H1 (cell line): ENCODE data around the gene OCIAD1. TPM values are rescaled to one million over a fixed set of nuclear protein-coding genes. Genes with fewer than 3 reads are reported as not detected.
A peak's percentile ranks its signal among the peaks of the same experiment; 100 is the strongest.

Source experiments
- CTCF ChIA-PET: fragments of 300-600 bp; sonication (Branson Sonifier 250); formaldehyde crosslinking; loops from one replicate; lab custom pipeline; 2021; ENCODE audit not compliant: partially characterized antibody; lab: Charles Lee
- POLR2A ChIA-PET: fragments of 300-600 bp; sonication (Branson Sonifier 250); formaldehyde crosslinking; loops from one replicate; lab custom pipeline; 2021; ENCODE audit warnings: inconsistent platforms; ENCODE audit not compliant: partially characterized antibody; lab: Charles Lee
- DNase-seq, 2 experiments: peaks; one replicate each; pipeline versions ENCODE4 v3.0.0 to v3.0.0-alpha.2; 2010 to 2022; ENCODE audit warnings: low spot score in 2 of 2, low read depth in 1 of 2, mixed read lengths in 1 of 2
- FAIRE-seq: peaks from 2 replicates; lab custom pipeline; 2011; peaks lifted over from hg19 to GRCh38; lab: Jason Lieb, UNC
- H2AFZ ChIP-seq: 2 replicates; pipeline ENCODE4 v1.8.1; 2012; ENCODE audit warnings: low read length, inconsistent platforms
- H2AK5ac ChIP-seq: 2 replicates; pipeline ENCODE4 v1.6.1; 2013; ENCODE audit warnings: low read depth, low read length
- H2BK120ac ChIP-seq: replicated peaks from 2 replicates; pipeline ENCODE3; 2013; ENCODE audit warnings: low read depth, low read length, inconsistent platforms
- H2BK12ac ChIP-seq: 2 replicates; pipeline ENCODE4 v1.6.1; 2013; ENCODE audit warnings: low read depth, low read length
- H2BK15ac ChIP-seq: 2 replicates; pipeline ENCODE4 v1.6.1; 2013; ENCODE audit warnings: low read length
- H2BK20ac ChIP-seq: 2 replicates; pipeline ENCODE4 v1.6.1; 2013; ENCODE audit warnings: low read length
- H2BK5ac ChIP-seq: 2 replicates; pipeline ENCODE4 v1.6.1; 2013; ENCODE audit warnings: low read depth, low read length
- H3K14ac ChIP-seq: 2 replicates; pipeline ENCODE4 v1.6.1; 2013; ENCODE audit warnings: inconsistent platforms; ENCODE audit not compliant: insufficient read length
- H3K18ac ChIP-seq: 2 replicates; pipeline ENCODE4 v1.6.1; 2013; ENCODE audit warnings: low read length; ENCODE audit errors: extremely low read depth
- H3K23ac ChIP-seq: 2 replicates; pipeline ENCODE4 v1.6.1; 2013; ENCODE audit warnings: inconsistent platforms; ENCODE audit not compliant: insufficient read length
- H3K23me2 ChIP-seq: 2 replicates; pipeline ENCODE4 v1.6.1; 2013; ENCODE audit warnings: low read depth, low read length
- H3K27ac ChIP-seq: 2 replicates; pipeline ENCODE4 v1.6.1; 2011; ENCODE audit warnings: low read depth, low read length, inconsistent platforms
- H3K27me3 ChIP-seq, 4 experiments: replicated peaks in 1 of 4; 1 replicate in 1 of 4; 2 replicates in 3 of 4; pipeline versions ENCODE4 v1.6.1 to v1.8.1; 2011 to 2013; ENCODE audit warnings: low read length in 3 of 4, mild to moderate bottlenecking in 3 of 4, inconsistent platforms in 2 of 4, mixed read lengths in 2 of 4, moderate library complexity in 1 of 4; ENCODE audit not compliant: control insufficient read depth in 3 of 4, insufficient read depth in 3 of 4; ENCODE audit errors: extremely low read depth in 1 of 4
- H3K36me3 ChIP-seq, 4 experiments: 2 replicates each; pipeline versions ENCODE4 v1.6.1 to v1.8.1; 2011 to 2013; ENCODE audit warnings: mild to moderate bottlenecking in 4 of 4, low read length in 3 of 4, moderate library complexity in 2 of 4, control low read depth in 1 of 4, inconsistent platforms in 1 of 4; ENCODE audit not compliant: insufficient read depth in 4 of 4, control insufficient read depth in 2 of 4
- H3K4ac ChIP-seq: replicated peaks from 2 replicates; pipeline ENCODE3; 2013; ENCODE audit warnings: low read length, low read depth, mixed read lengths, inconsistent platforms; ENCODE audit not compliant: insufficient read length
- H3K4me1 ChIP-seq, 4 experiments: replicated peaks in 1 of 4; 1 replicate in 1 of 4; 2 replicates in 3 of 4; pipeline versions ENCODE4 v1.6.1 to v1.8.1; 2011 to 2013; ENCODE audit warnings: low read length in 3 of 4, inconsistent platforms in 2 of 4, mixed read lengths in 1 of 4; ENCODE audit not compliant: insufficient read depth in 4 of 4, control insufficient read depth in 3 of 4
- H3K4me2 ChIP-seq, 2 experiments: 2 replicates each; pipeline versions ENCODE4 v1.6.1 to v1.8.1; 2011 to 2013; ENCODE audit warnings: low read depth in 2 of 2, low read length in 2 of 2, control low read depth in 1 of 2, inconsistent platforms in 1 of 2, mild to moderate bottlenecking in 1 of 2; ENCODE audit not compliant: insufficient read depth in 1 of 2
- H3K4me3 ChIP-seq, 4 experiments: fragments of 200-600, 300-600 bp in 1 of 4; sonication (generic), shearing (Covaris generic), sonication (Bioruptor Twin) in 1 of 4; 2 replicates each; pipeline versions ENCODE4 v1.5.1 to v1.8.1; 2011 to 2016; ENCODE audit warnings: low read length in 4 of 4, low read depth in 3 of 4, control low read depth in 2 of 4, inconsistent platforms in 2 of 4, mild to moderate bottlenecking in 2 of 4, mixed read lengths in 1 of 4, moderate library complexity in 1 of 4; ENCODE audit not compliant: insufficient read depth in 2 of 4; ENCODE audit errors: extremely low read depth in 1 of 4
- H3K56ac ChIP-seq: replicated peaks from 2 replicates; pipeline ENCODE3; 2013; ENCODE audit warnings: low read depth, mild to moderate bottlenecking, mixed read lengths, low read length, inconsistent platforms; ENCODE audit not compliant: insufficient read length
- H3K79me1 ChIP-seq: 2 replicates; pipeline ENCODE4 v1.6.1; 2013; ENCODE audit warnings: low read depth, low read length, control low read depth
- H3K79me2 ChIP-seq, 2 experiments: 2 replicates each; pipeline versions ENCODE4 v1.6.1 to v1.8.1; 2012 to 2013; ENCODE audit warnings: low read length in 2 of 2, mild to moderate bottlenecking in 2 of 2, inconsistent platforms in 1 of 2; ENCODE audit not compliant: insufficient read depth in 2 of 2, control insufficient read depth in 1 of 2
- H3K9ac ChIP-seq, 4 experiments: replicated peaks in 1 of 4; 1 replicate in 1 of 4; 2 replicates in 3 of 4; pipeline versions ENCODE4 v1.6.1 to v1.8.1; 2011 to 2013; ENCODE audit warnings: low read depth in 3 of 4, low read length in 3 of 4, control low read depth in 2 of 4, mild to moderate bottlenecking in 2 of 4, moderate library complexity in 2 of 4, inconsistent platforms in 1 of 4; ENCODE audit errors: extremely low read depth in 1 of 4
- H3K9me3 ChIP-seq, 2 experiments: 2 replicates each; pipeline versions ENCODE4 v1.6.1 to v1.8.1; 2012 to 2013; ENCODE audit warnings: mild to moderate bottlenecking in 2 of 2, moderate library complexity in 2 of 2, control low read depth in 1 of 2, inconsistent platforms in 1 of 2, low read depth in 1 of 2, low read length in 1 of 2, mixed read lengths in 1 of 2; ENCODE audit not compliant: insufficient read depth in 2 of 2
- H4K20me1 ChIP-seq, 2 experiments: replicated peaks in 1 of 2; 2 replicates each; pipeline versions ENCODE3 to v1.8.1; 2011 to 2013; ENCODE audit warnings: inconsistent platforms in 2 of 2, low read length in 2 of 2, mild to moderate bottlenecking in 1 of 2; ENCODE audit not compliant: insufficient read depth in 2 of 2, control insufficient read depth in 1 of 2
- H4K5ac ChIP-seq: 2 replicates; pipeline ENCODE4 v1.6.1; 2013; ENCODE audit warnings: low read length, low read depth, mixed read lengths, inconsistent platforms; ENCODE audit not compliant: insufficient read length
- H4K8ac ChIP-seq: 2 replicates; pipeline ENCODE4 v1.8.0; 2013; ENCODE audit warnings: mild to moderate bottlenecking, moderate library complexity, low read length, inconsistent platforms; ENCODE audit not compliant: insufficient read depth; ENCODE audit errors: extremely low read depth
- H4K91ac ChIP-seq: replicated peaks from 2 replicates; pipeline ENCODE3; 2013; ENCODE audit warnings: low read length, mixed read lengths, inconsistent platforms; ENCODE audit not compliant: insufficient read length
- CBX5 ChIP-seq: fragments of 300-800, 300-1000 bp; sonication (generic); IDR thresholded peaks from 2 replicates; pipeline ENCODE4 v1.7.1; 2016; ENCODE audit warnings: antibody characterized with exemption, low read length, low read depth
- CEBPB ChIP-seq: IDR thresholded peaks from 2 replicates; pipeline ENCODE4 v1.6.1; 2012; ENCODE audit warnings: low read depth, low read length
- YY1 ChIP-seq: IDR thresholded peaks from 2 replicates; pipeline ENCODE4 v1.6.1; 2011; ENCODE audit warnings: low read depth, mild to moderate bottlenecking, low read length
- WGBS, 2 experiments: shearing (Covaris generic) in 1 of 2; methylation state at CpG; one replicate each; pipeline versions ENCODE4 v1.1.6 to v1.1.7; 2013 to 2015; ENCODE audit warnings: low lambda C conversion rate in 2 of 2, mixed read lengths in 2 of 2, inconsistent platforms in 1 of 2, low coverage in 1 of 2, missing lambda C conversion rate in 1 of 2; ENCODE audit not compliant: insufficient replicate concordance in 2 of 2, insufficient coverage in 1 of 2, insufficient read length in 1 of 2; ENCODE audit errors: extremely low coverage in 1 of 2, missing lambda C conversion rate in 1 of 2; 5-methylcytosine and 5-hydroxymethylcytosine counted together
- polyA plus RNA-seq, 7 experiments: library from polyadenylated mRNA; depleted of rRNA in 3 of 7; stranded (reverse) in 5 of 7; unstranded in 2 of 7; fragments of >200 nt in 5 of 7; fragments of 200-250 nt in 2 of 7; gene quantifications; 1 replicate in 5 of 7; 2 replicates in 1 of 7; 4 replicates in 1 of 7; pipeline versions ENCODE4 v1.2.1 to v1.2.3, GENCODE V29; 2011 to 2013; ENCODE audit warnings: missing spikeins in 2 of 7, mixed read lengths in 2 of 7
- total RNA-seq: library from RNA; stranded (reverse); fragmentation: NEBNext Ultra II Directional; extraction: Animal tissue kit (Norgen Biotek cat#: 25700); gene quantifications from 2 replicates; pipeline ENCODE4 v1.2.1, GENCODE V29; 2021

Gene OCIAD1
- total and polyA plus RNA-seq, 2 of the 8 experiments (the other 6 are each of a cell fraction or from before 2014, with no cell fraction given): 79.9 to 163 TPM

- ChIA-PET POLR2A (interaction anchor here (1.0 kb wide), 1 partner anchor 24 kb away, joined by 4 read pairs; no protein-coding TSS in a partner anchor), CTCF (interaction anchor here (0.7 to 2.2 kb wide), 3 partner anchors 9 to 161 kb away, joined by 3 to 4 read pairs (median 3); no protein-coding TSS in a partner anchor)
- H2BK15ac ChIP-seq: no peak overlapping the region
- no peaks in the 10 kb centered on the region for H3K9me3 ChIP-seq
- H4K5ac ChIP-seq: no peak overlapping the region
- no peak overlapping the region for H3K18ac ChIP-seq
- H2BK5ac ChIP-seq: no peak overlapping the region
- no peak overlapping the region for H3K4me2 ChIP-seq
- 88% methylated on average over 8 of the region's 8 CpGs; no CpG with 5 or more reads in 1 of the 2 experiments for WGBS, 2 experiments
- DNase-seq (no peak), FAIRE-seq (no peak)
- no peak overlapping the region; a peak in 1 of 7 replicates for H3K9ac ChIP-seq
- H4K8ac ChIP-seq: no peak overlapping the region
- no peaks in the 10 kb centered on the region for H3K36me3 ChIP-seq
- H3K79me1 ChIP-seq: no peaks in the 10 kb centered on the region
- no peak overlapping the region for H3K4me3 ChIP-seq
- no peak overlapping the region for H3K14ac ChIP-seq
- no peak overlapping the region for H3K27ac ChIP-seq
- no peaks in the 10 kb centered on the region for H3K79me2 ChIP-seq
- no peak overlapping the region for H4K91ac ChIP-seq
- H2AFZ ChIP-seq: peak overlapping the region; percentile 98
- TF ChIP-seq CBX5: no peak
- no peak for TF ChIP-seq YY1
- TF ChIP-seq CEBPB: 0 out of 2 replicates have a peak, but pooled peaks have one; percentile 9
- H3K56ac ChIP-seq: no peak overlapping the region
- H2AK5ac ChIP-seq: no peak overlapping the region
- H3K27me3 ChIP-seq: no peaks in the 10 kb centered on the region
- H3K4me1 ChIP-seq: no peaks in the 10 kb centered on the region
- no peak overlapping the region for H2BK20ac ChIP-seq
- H3K23ac ChIP-seq: no peak overlapping the region
- no peaks in the 10 kb centered on the region for H4K20me1 ChIP-seq
- no peak overlapping the region for H2BK120ac ChIP-seq
- H3K23me2 ChIP-seq: no peaks in the 10 kb centered on the region
- no peak overlapping the region for H2BK12ac ChIP-seq
- H3K4ac ChIP-seq: no peak overlapping the region
Observed at GRCh38 chr4:48804584-48805301, 26.1 kb upstream of the OCIAD1 start.
